ENCODE data around the gene PRSS57.
A peak's percentile ranks its signal among the peaks of the same experiment; 100 is the strongest.
"Not testable (repeated sequence)": the region's sequence is repeated elsewhere in the genome, so short reads cannot be mapped to it uniquely, and the experiment has no call there.

Gene PRSS57

GRCh38 chr19:695352-695949, at the start of gene PRSS57:
Gene PRSS57, minus strand, starts transcription at chr19:695452. Its CDS starts 22 bp downstream, at chr19:695430.
- DNase-seq = no peak

GRCh38 chr19:743168-743687, 48.0 kb upstream of the PRSS57 start:
- DNase-seq = no peak

- DNase-seq = no peak
These were observed 47.4 kb upstream of the PRSS57 start for GRCh38 chr19:742540-743075.

- no peak for DNase-seq
These were observed 46.4 kb upstream of the PRSS57 start for GRCh38 chr19:741506-742131.

- not testable (repeated sequence) for DNase-seq
These were observed 45.7 kb upstream of the PRSS57 start for GRCh38 chr19:740816-741505.

- no peak for DNase-seq
These were observed 44.9 kb upstream of the PRSS57 start for GRCh38 chr19:739998-740715.

GRCh38 chr19:738509-739128, 43.4 kb upstream of the PRSS57 start:
- DNase-seq = no peak

GRCh38 chr19:737591-738093, 42.4 kb upstream of the PRSS57 start:
- DNase-seq = peak; percentile 34

- no peak for DNase-seq
These were observed 40.9 kb upstream of the PRSS57 start for GRCh38 chr19:736125-736524.

- no peak for DNase-seq
These were observed 39.5 kb upstream of the PRSS57 start for GRCh38 chr19:734716-735115.

- no peak for DNase-seq
These were observed 37.2 kb upstream of the PRSS57 start for GRCh38 chr19:732148-733069.

GRCh38 chr19:731000-731399, 35.7 kb upstream of the PRSS57 start:
- no peak for DNase-seq

- DNase-seq = no peak
These were observed 34.9 kb upstream of the PRSS57 start for GRCh38 chr19:729965-730668.

GRCh38 chr19:729564-729963, 34.3 kb upstream of the PRSS57 start:
- not testable (repeated sequence) for DNase-seq

- DNase-seq = no peak
These were observed 32.8 kb upstream of the PRSS57 start for GRCh38 chr19:728011-728410.

- DNase-seq = no peak
These were observed 32.0 kb upstream of the PRSS57 start for GRCh38 chr19:726993-727956.

- no peak for DNase-seq
These were observed 30.3 kb upstream of the PRSS57 start for GRCh38 chr19:725461-726089.

GRCh38 chr19:723714-724113, 28.5 kb upstream of the PRSS57 start:
- DNase-seq = no peak

- no peak for DNase-seq
These were observed 28.0 kb upstream of the PRSS57 start for GRCh38 chr19:723247-723646.
